Esophagus squamous epithelium (tissue), 5 donors: ENCODE measurements around the gene XRCC2. TPM values are rescaled to one million over a fixed set of nuclear protein-coding genes. Genes with fewer than 3 reads are reported as not detected.
A peak's percentile ranks its signal among the peaks of the same experiment; 100 is the strongest.
"Not testable (repeated sequence)": the region's sequence is repeated elsewhere in the genome, so short reads cannot be mapped to it uniquely, and the experiment has no call there.

ENCODE experiments used
- DNase-seq: peaks from one replicate; lab custom pipeline; 2025; lab: John Stamatoyannopoulos, UW
- H3K27ac ChIP-seq, 4 donors: fragments of 200-600 bp; sonication (generic); one replicate each; pipeline ENCODE4 v1.5.1; 2016 to 2019; ENCODE audit warnings: mild to moderate bottlenecking in 1 of 4
- H3K27me3 ChIP-seq, 4 donors: fragments of 200-600 bp; sonication (generic); 1 replicate in 3 of 4; 2 replicates in 1 of 4; pipeline versions ENCODE4 v1.5.1 to v1.6.0; 2017 to 2021; ENCODE audit warnings: antibody characterized with exemption in 1 of 4
- H3K36me3 ChIP-seq, 3 donors: fragments of 200-600 bp; sonication (generic); one replicate each; pipeline ENCODE4 v1.5.1; 2016 to 2019
- H3K4me1 ChIP-seq, 3 donors: fragments of 200-600 bp; sonication (generic); one replicate each; pipeline ENCODE4 v1.5.1; 2017 to 2019
- H3K4me3 ChIP-seq, 4 donors: fragments of 200-600 bp; sonication (generic); 1 replicate in 3 of 4; 2 replicates in 1 of 4; pipeline ENCODE4 v1.5.1; 2016 to 2019; ENCODE audit warnings: mild to moderate bottlenecking in 2 of 4, moderate library complexity in 1 of 4
- H3K9me3 ChIP-seq, 3 donors: fragments of 200-600 bp; sonication (generic); one replicate each; pipeline ENCODE4 v1.5.1; 2016 to 2019
- CTCF ChIP-seq, 6 experiments: fragments of 450-650 bp in 4 of 6; fragments of 200-600 bp in 2 of 6; sonication (generic) in 2 of 6; IDR thresholded peaks; one replicate each; pipeline ENCODE4 v1.5.1; 2016 to 2019; ENCODE audit warnings: antibody characterized with exemption in 6 of 6, mild to moderate bottlenecking in 4 of 6, moderate library complexity in 4 of 6
- POLR2A ChIP-seq, 4 donors: fragments of 450-650 bp; IDR thresholded peaks; one replicate each; pipeline ENCODE4 v1.6.1; 2017; ENCODE audit warnings: antibody characterized with exemption in 4 of 4, mild to moderate bottlenecking in 4 of 4, moderate library complexity in 3 of 4
- WGBS, 2 donors: methylation state at CpG; one replicate each; pipeline ENCODE4 v1.1.5; 2018; 5-methylcytosine and 5-hydroxymethylcytosine counted together
- intact Hi-C: fragments of 100-400 bp; cut with DNase I; formaldehyde crosslinking; loops from one replicate; pipeline ENCODE4 v1.15.0; 2022
- total RNA-seq, 4 donors: library from RNA; depleted of rRNA; stranded (reverse); fragments of >200 nt; gene quantifications; one replicate each; pipeline ENCODE4 v1.1.0, GENCODE V29; 2016
- donor health status: DM: yes; HTN: yes; CAD: no.

The XRCC2 gene
- total RNA-seq, 4 donors from 2014 or later: 1.5 to 5.5 (median 1.9) TPM

- intact Hi-C loops: no loop called here
- no peak for TF ChIP-seq POLR2A (IDR thresholded peaks at IDR 0.05)
- TF ChIP-seq CTCF (IDR thresholded peaks at IDR 0.05): no peak
- WGBS, 2 donors: 32 to 60% methylated on average over 5 of the region's 5 CpGs
- Histone ChIP-seq H3K36me3 (no peaks in the 10 kb centered on the region), H3K9me3 (peaks cover 0 to 16% (median 13%) of the 10 kb centered on the region in 3 donors), H3K27me3 (peaks cover 0 to 16% (median 0%) of the 10 kb centered on the region in 4 donors), H3K27ac (peak overlapping the region in 2 of 4 donors; percentile 4 to 38), H3K4me1 (peaks cover 0 to 20% (median 0%) of the 10 kb centered on the region in 3 donors), H3K4me3 (no peak overlapping the region)
- no peak for DNase-seq
These were observed 33.6 kb upstream of the XRCC2 start for GRCh38 chr7:152709287-152710152.

- no peak for TF ChIP-seq CTCF (IDR thresholded peaks at IDR 0.05)
- no peak for DNase-seq
- Histone ChIP-seq H3K27ac (no peak overlapping the region), H3K4me1 (peaks cover 0 to 13% (median 0%) of the 10 kb centered on the region in 3 donors), H3K4me3 (no peak overlapping the region), H3K36me3 (no peaks in the 10 kb centered on the region), H3K9me3 (peaks cover 0 to 32% (median 13%) of the 10 kb centered on the region in 3 donors), H3K27me3 (peaks cover 0 to 12% (median 0%) of the 10 kb centered on the region in 4 donors)
- WGBS, 2 donors: 91 to 100% methylated on average over 1 of the region's 1 CpG
- intact Hi-C loops: no loop called here
These were observed 28.9 kb upstream of the XRCC2 start for GRCh38 chr7:152704796-152705384.

- no peak for DNase-seq
- intact Hi-C loops: no loop called here
These were observed 23.1 kb upstream of the XRCC2 start for GRCh38 chr7:152699079-152699478.

DNA sequence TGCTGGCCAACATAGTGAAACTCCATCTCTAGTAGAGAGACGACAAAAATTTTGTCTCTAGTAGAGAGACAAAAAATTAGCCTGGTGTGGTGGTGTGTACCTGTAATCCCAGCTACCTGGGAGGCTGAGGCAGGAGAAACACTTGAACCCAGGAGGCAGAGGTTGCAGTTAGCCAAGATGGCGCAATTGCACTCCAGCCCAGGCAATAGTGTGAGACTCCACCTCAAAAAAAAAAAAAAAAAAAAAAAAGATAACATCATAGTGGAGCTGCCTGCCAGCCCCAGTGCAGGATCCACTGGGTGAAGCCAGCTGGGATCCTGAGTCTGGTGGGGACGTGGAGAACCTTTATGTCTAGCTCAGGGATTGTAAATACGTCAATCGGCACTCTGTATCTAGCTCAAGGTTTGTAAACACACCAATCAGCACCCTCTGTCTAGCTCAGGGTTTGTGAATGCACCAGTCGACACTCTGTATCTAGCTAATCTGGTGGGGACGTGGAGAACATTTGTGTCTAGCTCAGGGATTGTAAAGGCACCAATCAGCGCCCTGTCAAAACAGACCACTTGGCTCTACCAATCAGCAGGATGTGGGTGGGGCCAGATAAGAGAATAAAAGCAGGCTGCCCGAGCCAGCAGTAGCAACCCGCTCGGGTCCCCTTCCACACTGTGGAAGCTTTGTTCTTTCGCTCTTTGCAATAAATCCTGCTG lies 21.5 kb upstream of the XRCC2 start:
- intact Hi-C loops, H3K27ac ChIP-seq, H3K9me3 ChIP-seq, H3K36me3 ChIP-seq, H3K4me3 ChIP-seq, H3K4me1 ChIP-seq, H3K27me3 ChIP-seq, DNase-seq: not testable (repeated sequence)
- 64 to 73% methylated on average over 9 to 11 of the region's 12 CpGs for WGBS, 2 donors

More at GRCh38 chr7:152699079-152699478, 23.1 kb upstream of the XRCC2 start:
- Histone ChIP-seq H3K27me3 (no peaks in the 10 kb centered on the region), H3K36me3 (no peaks in the 10 kb centered on the region), H3K4me3 (no peak overlapping the region), H3K9me3 (peaks cover 0 to 12% (median 0%) of the 10 kb centered on the region in 3 donors), H3K4me1 (no peaks in the 10 kb centered on the region), H3K27ac (no peak overlapping the region)
- TF ChIP-seq CTCF (IDR thresholded peaks at IDR 0.05) (no peak), POLR2A (IDR thresholded peaks at IDR 0.05) (no peak)

- DNase-seq, H3K27me3 ChIP-seq, H3K36me3 ChIP-seq, H3K9me3 ChIP-seq, H3K27ac ChIP-seq, intact Hi-C loops, H3K4me3 ChIP-seq, H3K4me1 ChIP-seq: not testable (repeated sequence)
- WGBS, 2 donors: 78 to 84% methylated on average over 2 of the region's 2 CpGs
These were observed 16.3 kb upstream of the XRCC2 start for GRCh38 chr7:152692196-152692595.

GRCh38 chr7:152683297-152683696 lies 7.4 kb upstream of the XRCC2 start:
- no peak for DNase-seq
- Histone ChIP-seq H3K9me3 (no peaks in the 10 kb centered on the region), H3K36me3 (no peaks in the 10 kb centered on the region), H3K4me3 (no peak overlapping the region), H3K27ac (no peak overlapping the region), H3K27me3 (no peaks in the 10 kb centered on the region), H3K4me1 (no peaks in the 10 kb centered on the region)
- TF ChIP-seq CTCF (IDR thresholded peaks at IDR 0.05) (no peak), POLR2A (IDR thresholded peaks at IDR 0.05) (no peak)
- 50 to 59% methylated on average over 12 of the region's 12 CpGs for WGBS, 2 donors
- intact Hi-C loops: no loop called here
